HPDE6-E6E7 (cell line): Measurements from ENCODE around the gene ADM5.
A peak's percentile ranks its signal among the peaks of the same experiment; 100 is the strongest.

Source experiments
- DNase-seq: peaks from one replicate; pipeline ENCODE4 v3.0.0; 2011; ENCODE audit warnings: missing footprints; ENCODE audit errors: extremely low spot score

Gene ADM5

GRCh38 chr19:49680421-49681351, 8.7 kb upstream of the ADM5 start:
- DNase-seq: no peak

DNA sequence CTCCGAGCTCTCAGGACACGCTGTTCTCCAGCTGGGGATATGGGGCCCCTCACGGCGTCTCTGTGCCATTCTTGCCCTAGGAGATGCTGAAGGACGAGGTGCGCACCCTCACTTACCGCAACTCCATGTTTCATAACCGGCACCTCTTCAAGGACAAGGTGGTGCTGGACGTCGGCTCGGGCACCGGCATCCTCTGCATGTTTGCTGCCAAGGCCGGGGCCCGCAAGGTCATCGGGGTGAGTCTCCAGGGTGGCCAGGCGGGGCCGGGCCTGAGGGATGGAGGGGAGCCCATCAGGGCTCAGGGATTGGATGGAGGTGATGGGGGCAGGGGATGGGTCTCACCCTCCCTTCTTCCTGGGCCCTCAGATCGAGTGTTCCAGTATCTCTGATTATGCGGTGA, 7.6 kb upstream of the ADM5 start:
- no peak for DNase-seq

DNA sequence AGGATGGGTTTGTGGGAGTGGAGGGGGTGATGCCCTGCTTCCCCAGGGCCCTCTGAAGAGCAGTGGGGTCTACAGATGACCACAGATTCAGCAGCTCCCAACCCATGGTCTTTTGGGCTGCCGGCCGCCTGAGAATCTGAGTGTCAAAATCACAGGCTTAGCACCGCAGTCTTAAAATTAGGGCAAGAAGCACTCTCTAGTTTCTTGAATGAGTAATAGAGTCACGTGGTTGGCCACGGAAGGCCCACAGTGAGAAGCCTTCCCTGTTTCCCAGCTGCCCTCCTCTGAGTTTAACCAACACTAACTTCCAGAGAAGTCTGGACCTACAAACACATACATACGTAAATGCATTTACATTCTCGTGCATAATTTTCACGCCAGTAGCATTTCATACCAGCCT, 7.1 kb upstream of the ADM5 start:
- DNase-seq: no peak

GRCh38 chr19:49683814-49684250, 5.6 kb upstream of the ADM5 start:
- no peak for DNase-seq

GRCh38 chr19:49684251-49684982, 5.0 kb upstream of the ADM5 start:
- DNase-seq: no peak

DNA sequence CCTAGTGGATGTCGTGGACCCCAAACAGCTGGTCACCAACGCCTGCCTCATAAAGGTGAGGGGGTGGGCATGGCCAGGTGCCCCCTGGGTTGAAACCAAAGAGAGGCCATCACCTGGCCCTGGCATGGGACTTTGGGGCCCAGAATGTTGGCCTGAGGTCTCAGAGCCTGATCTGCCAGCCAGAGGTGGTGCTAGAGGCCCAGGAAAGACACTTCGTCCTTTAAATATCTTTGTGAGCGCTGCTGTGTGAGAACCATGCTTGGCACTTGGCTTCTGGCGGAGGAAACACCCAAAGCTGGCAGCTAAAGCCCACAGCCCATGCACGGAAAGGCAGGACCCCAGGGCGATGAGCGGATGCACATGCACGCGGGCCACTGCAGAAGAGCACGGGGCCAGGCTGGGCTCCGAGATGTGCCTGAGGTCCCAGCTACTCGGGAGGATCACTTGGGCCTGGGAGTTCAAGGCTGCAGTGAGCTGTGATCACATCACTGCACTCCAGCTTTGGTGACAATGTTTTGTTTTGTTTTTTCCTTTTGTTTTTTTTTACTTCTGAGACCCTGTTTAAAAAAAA, 4.3 kb upstream of the ADM5 start:
- no peak for DNase-seq

GRCh38 chr19:49685845-49686332, 3.5 kb upstream of the ADM5 start:
- DNase-seq: no peak

GRCh38 chr19:49686503-49687088, 2.8 kb upstream of the ADM5 start:
- DNase-seq: no peak

GRCh38 chr19:49687150-49687549, 2.2 kb upstream of the ADM5 start:
- DNase-seq: no peak

GRCh38 chr19:49687566-49688316, 1.7 kb upstream of the ADM5 start:
- DNase-seq: no peak

- DNase-seq: no peak
These were observed 762 bp upstream of the ADM5 start for GRCh38 chr19:49688531-49689132.

DNA sequence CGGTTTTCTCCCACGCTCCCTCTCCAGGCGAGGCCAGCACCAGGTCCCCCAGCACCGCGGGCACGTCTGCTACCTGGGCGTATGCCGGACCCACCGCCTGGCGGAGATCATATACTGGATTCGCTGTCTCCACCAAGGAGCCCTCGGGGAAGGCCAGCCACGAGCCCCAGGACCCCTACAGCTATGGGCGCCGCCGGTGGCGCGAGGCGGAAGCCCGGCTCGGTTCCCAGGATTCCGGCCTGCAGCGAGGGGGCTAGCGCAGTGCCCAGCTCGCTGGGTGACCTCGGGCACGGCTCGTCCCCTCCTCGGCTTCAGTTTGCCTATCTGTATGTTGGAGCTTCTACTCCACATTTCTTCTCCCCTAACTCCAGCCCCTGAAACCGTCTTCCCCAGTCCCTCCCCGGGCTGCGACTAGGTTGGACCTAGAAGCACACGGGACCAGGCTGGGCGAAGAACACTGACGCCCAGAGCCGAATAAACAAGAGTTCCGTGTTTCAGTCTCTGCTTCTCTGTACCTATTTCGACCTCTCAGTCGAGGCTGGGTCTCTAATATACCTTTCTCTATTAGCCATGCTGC, 773 bp downstream of the ADM5 start:
- DNase-seq: no peak

DNA sequence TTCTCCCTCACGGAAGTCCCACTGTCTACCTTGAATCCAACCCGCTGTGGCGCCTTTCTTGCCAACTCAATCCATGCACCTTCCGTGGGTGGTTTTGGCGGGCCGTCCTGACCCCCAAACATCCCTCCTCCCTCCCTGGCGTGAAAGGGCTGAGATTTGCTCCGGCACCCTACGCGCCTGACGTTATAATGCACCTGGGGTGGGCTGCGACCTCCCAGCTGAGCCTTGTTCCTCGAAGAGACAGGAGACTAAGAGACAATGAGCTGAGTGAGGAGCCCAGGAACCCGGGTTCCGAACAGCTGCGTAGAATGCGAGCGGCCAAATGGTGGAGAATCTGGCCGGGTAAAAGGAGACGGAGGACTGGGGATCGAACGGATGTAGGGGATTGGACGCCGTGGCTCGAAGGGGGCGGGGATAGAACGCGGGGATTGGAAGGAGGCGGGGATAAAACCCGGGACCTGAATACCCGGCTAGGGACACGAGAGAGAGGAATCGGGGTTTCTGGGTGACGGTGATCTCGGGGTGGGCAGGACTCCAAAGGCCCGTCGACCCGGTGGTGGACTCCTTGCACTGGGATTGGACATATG, 1.4 kb downstream of the ADM5 start, which contains the start of gene CPT1C:
Gene CPT1C, plus strand, starts transcription at position 461 of the 587 bp plus-strand sequence. CDS start 1,137 bp downstream, outside the sequence.
- peak; percentile 91 for DNase-seq

GRCh38 chr19:49691243-49692146, 2.1 kb downstream of the ADM5 start:
- no peak for DNase-seq

DNA sequence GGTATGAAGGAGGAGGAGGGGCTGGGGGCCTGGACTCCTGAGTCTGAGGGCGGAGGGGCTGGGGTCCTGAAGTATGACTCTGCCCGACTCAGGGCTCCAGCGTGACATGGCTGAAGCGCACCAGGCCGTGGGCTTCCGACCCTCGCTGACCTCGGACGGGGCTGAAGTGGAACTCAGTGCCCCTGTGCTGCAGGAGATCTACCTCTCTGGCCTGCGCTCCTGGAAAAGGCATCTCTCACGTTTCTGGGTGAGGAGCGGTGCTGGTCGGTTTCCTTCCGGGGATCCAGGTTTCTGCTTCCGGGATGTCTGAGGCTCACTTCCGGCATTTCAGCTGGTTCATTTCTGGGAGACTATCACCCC, 2.7 kb downstream of the ADM5 start:
- DNase-seq: no peak

GRCh38 chr19:49696115-49696514, 6.7 kb downstream of the ADM5 start:
- no peak for DNase-seq

GRCh38 chr19:49696865-49697264, 7.5 kb downstream of the ADM5 start:
- DNase-seq: no peak

DNA sequence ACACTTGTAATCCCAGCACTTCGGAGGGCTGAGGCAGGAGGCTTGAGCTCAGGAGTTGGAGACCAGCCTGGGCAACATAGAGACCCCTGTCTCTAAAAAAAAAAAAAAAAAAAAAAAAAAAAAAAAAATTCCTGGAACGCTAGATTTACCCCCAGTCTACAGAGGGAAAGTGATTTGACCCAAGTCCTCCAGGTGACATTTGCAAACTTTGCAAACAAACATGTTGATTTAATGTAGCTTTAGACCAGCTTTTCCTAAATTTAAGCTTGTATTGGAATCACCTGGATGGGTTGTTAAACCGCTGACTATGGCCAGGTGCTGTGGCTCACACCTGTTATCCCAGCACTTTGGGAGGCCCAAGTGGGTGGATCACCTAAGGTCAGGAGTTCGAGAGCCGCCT, 10.0 kb downstream of the ADM5 start:
- DNase-seq: no peak

DNA sequence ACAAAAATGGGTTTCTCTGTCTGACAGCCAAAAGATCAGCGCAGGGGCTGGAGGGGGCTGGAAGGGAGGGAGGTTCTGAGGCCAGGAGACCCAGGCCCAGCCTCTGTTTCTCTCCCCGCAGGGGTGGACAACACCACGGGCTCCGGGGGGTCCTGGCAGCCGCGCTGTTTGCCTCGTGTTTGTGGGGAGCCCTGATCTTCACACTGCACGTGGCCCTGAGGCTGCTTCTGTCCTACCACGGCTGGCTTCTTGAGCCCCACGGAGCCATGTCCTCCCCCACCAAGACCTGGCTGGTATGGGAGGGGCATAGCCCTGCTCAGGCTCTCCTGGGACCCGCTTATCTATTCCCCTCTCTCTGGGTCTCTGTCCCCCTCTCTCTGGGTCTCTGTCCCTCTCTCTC, 11.2 kb downstream of the ADM5 start:
- no peak for DNase-seq
